A549 (cell line): ENCODE data around the gene RUNDC3A.

ENCODE experiments used
- CTCF ChIP-seq: fragments of >200 bp; sonication (Bioruptor Twin); formaldehyde crosslinking; IDR thresholded peaks from 3 replicates; pipeline ENCODE4 v1.5.1; 2016
- EP300 ChIP-seq, 2 experiments: fragments of >200 bp; sonication (Bioruptor Twin); formaldehyde crosslinking; IDR thresholded peaks; 2 replicates in 1 of 2; 3 replicates in 1 of 2; pipeline ENCODE4 v1.6.1; 2016 to 2017
- JUN ChIP-seq, 2 experiments: fragments of >200 bp; sonication (Bioruptor Twin); formaldehyde crosslinking; IDR thresholded peaks; 2 replicates in 1 of 2; 3 replicates in 1 of 2; pipeline ENCODE4 v1.6.1; 2016 to 2017
- MYC ChIP-seq: IDR thresholded peaks from 2 replicates; pipeline ENCODE4 v1.6.1; 2012; ENCODE audit warnings: mild to moderate bottlenecking, inconsistent platforms, low read length, improper control_type of control experiment, borderline replicate concordance
- PBX3 ChIP-seq: IDR thresholded peaks from 2 replicates; pipeline ENCODE4 v1.6.1; 2012
- POLR2A ChIP-seq: IDR thresholded peaks from 2 replicates; pipeline ENCODE4 v1.6.1; 2012; ENCODE audit warnings: mild to moderate bottlenecking, low read length
- REST ChIP-seq: fragments of 200-600 bp; sonication (generic); IDR thresholded peaks from 2 replicates; pipeline ENCODE4 v1.6.1; 2016; ENCODE audit warnings: antibody characterized with exemption, mild to moderate bottlenecking, moderate library complexity
- RFX5 ChIP-seq: fragments of 450-650 bp; IDR thresholded peaks from 2 replicates; pipeline ENCODE4 v1.7.1; 2014; ENCODE audit warnings: antibody characterized with exemption, mild to moderate bottlenecking, moderate library complexity
- USF2 ChIP-seq: fragments of 450-650 bp; IDR thresholded peaks from 2 replicates; pipeline ENCODE4 v1.6.1; 2014; ENCODE audit warnings: antibody characterized with exemption
- ZFP36 ChIP-seq: fragments of 450-650 bp; IDR thresholded peaks from 2 replicates; pipeline ENCODE4 v1.6.1; 2014; ENCODE audit warnings: borderline replicate concordance; ENCODE audit not compliant: partially characterized antibody

- no peak for TF ChIP-seq POLR2A
- no peak for TF ChIP-seq CTCF
- no peak for TF ChIP-seq JUN (IDR thresholded peaks at IDR 0.05)
- TF ChIP-seq PBX3: no peak
- TF ChIP-seq REST: no peak
- no peak for TF ChIP-seq USF2
- no peak for TF ChIP-seq MYC
- TF ChIP-seq EP300 (IDR thresholded peaks at IDR 0.05): no peak
- no peak for TF ChIP-seq RFX5
- TF ChIP-seq ZFP36: no peak
Measured at GRCh38 chr17:44320066-44320465, 11.7 kb downstream of the RUNDC3A start.
